Ramos (cell line): ENCODE results near the gene TCF7L1.
"Not testable (repeated sequence)": the region's sequence is repeated elsewhere in the genome, so short reads cannot be mapped to it uniquely, and the experiment has no call there.

Experiments used
- in situ Hi-C: fragments of 300-500 bp; cut with MboI; formaldehyde crosslinking; loops from one replicate; pipeline ENCODE4 v1.14.3; 2022; ENCODE audit warnings: low sequenced_read_pairs; ENCODE audit not compliant: unreplicated experiment

TCF7L1 gene

GRCh38 chr2:85130407-85130806 lies 2.8 kb upstream of the TCF7L1 start:
- in situ Hi-C loops: no loop called here

- in situ Hi-C loops: no loop called here
Observed at GRCh38 chr2:85131116-85131515, 2.1 kb upstream of the TCF7L1 start.

GRCh38 chr2:85132397-85132796 lies 795 bp upstream of the TCF7L1 start:
- in situ Hi-C loops: no loop called here

- in situ Hi-C loops: no loop called here
Observed at GRCh38 chr2:85133751-85134254, 611 bp downstream of the TCF7L1 start.

GRCh38 chr2:85134255-85134895 lies 1.2 kb downstream of the TCF7L1 start:
- in situ Hi-C loops: no loop called here

- in situ Hi-C loops: no loop called here
Observed at GRCh38 chr2:85134896-85135659, 1.9 kb downstream of the TCF7L1 start.

DNA sequence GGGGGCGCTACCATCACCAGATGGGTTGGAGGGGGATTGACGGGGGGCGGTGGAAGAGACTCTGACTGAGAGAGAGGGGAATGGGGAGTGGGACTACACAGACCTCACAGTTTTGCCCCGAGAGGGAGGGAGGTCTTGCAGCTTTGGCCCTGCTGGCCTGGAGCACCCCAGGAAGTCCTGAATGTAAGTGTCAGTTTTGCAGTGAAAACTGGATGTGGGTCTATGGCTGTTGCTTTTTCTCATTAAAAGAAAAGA lies 2.4 kb downstream of the TCF7L1 start:
- in situ Hi-C loops: no loop called here

GRCh38 chr2:85137156-85137555 lies 4.0 kb downstream of the TCF7L1 start:
- in situ Hi-C loops: no loop called here

- in situ Hi-C loops: no loop called here
Observed at GRCh38 chr2:85143463-85144082, 10.4 kb downstream of the TCF7L1 start.

- in situ Hi-C loops: no loop called here
Observed at GRCh38 chr2:85145116-85145820, 12.1 kb downstream of the TCF7L1 start.

GRCh38 chr2:85148190-85148589 lies 15.0 kb downstream of the TCF7L1 start:
- in situ Hi-C loops: no loop called here

- in situ Hi-C loops: no loop called here
Observed at GRCh38 chr2:85151026-85151425, 17.8 kb downstream of the TCF7L1 start.

GRCh38 chr2:85152895-85153294 lies 19.7 kb downstream of the TCF7L1 start:
- in situ Hi-C loops: no loop called here

GRCh38 chr2:85154048-85154753 lies 21.0 kb downstream of the TCF7L1 start:
- in situ Hi-C loops: no loop called here

DNA sequence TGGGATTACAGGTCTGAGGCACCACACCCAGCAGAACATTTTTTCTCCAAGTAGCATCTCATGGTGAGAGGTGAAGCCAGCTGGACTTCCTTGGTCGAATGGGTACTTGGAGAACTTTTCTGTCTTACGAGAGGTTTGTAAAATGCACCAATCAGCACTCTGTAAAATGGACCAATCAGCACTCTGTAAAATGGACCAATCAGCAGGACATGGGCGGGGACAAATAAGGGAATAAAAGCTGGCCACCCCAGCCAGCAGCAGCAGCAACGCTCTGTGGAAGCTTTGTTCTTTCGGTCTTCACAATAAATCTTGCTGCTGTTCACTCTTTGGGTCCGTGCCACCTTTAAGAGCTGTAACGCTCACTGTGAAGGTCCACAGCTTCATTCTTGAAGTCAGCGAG lies 21.9 kb downstream of the TCF7L1 start:
- in situ Hi-C loops: not testable (repeated sequence)

GRCh38 chr2:85156153-85156552 lies 23.0 kb downstream of the TCF7L1 start:
- in situ Hi-C loops: no loop called here

- in situ Hi-C loops: no loop called here
Observed at GRCh38 chr2:85156619-85157018, 23.4 kb downstream of the TCF7L1 start.

DNA sequence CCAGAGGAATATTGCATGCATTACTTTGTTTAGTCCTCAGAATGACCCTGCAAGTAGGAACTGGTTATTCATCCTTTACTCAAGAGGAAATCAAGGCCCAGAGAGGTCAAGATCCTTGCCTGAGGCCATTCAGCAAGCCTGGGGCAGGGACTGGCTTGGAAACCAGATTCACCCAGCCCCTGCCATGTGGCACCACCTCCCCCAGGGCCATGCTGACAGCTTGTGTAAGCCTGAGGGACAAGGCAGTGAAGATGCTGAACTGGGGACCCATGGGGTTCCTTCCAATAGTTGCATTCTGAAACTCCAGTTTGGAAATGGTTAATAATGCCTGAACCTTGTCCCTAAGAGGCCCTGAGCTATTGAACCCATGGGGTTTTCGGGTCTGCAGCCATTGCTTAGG lies 24.2 kb downstream of the TCF7L1 start:
- in situ Hi-C loops: no loop called here

DNA sequence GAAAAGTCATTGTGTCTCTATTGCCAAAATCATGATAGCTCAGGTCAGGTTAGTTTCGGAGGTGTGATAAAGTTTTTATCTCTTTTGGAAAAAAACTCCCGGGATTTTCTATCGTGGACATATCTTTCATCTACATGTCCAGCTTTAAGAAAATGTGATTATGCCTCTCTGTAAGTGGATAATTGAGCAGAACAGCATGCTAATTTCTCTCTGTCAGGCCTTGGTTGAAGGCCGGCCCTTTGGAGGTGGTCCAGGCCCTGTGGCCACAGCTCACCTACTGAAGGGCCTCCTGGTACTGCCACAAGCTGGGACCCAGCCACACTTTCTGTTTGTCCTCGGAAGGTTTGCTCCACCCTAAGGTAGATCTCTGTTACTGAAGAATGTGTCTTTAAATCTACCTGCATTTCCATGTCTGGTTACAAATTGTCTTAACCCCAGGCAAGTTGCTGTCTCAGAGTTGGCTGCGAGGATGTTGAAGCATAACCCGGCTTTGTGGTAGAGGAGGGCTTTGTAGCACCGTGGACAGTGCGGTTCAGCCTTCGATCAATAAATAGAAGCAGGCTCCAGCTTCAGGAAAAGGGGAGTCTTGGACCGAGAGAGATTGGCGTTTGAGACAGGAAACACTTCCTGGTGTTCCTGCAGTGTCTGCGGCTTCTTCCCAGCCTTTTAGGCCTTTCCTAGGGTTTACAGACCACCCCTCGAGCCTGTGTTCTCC lies 25.5 kb downstream of the TCF7L1 start:
- in situ Hi-C loops: no loop called here

DNA sequence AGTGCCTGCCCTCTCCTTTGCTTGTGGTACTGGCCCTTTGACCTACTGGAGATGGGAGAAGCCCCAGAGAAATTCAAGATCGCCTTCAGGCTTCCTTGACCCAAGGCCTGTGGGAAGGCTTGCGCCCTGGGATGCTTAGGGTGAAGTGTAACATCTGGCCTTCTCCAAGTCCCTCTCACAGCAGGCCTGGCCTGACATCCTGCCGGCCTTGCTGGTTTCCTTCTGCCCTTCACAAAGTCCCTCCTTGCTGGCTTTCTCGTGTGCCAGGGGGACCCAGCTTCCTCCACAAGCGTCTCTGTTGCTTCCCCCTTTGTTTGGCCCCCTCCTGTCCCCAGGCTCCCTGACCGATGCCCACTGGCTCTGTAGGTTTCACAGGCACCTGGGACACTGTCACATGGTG lies 26.4 kb downstream of the TCF7L1 start:
- in situ Hi-C loops: no loop called here
